Measurements from ENCODE around the gene PXDN. TPM values are rescaled to one million over a fixed set of nuclear protein-coding genes. Genes with fewer than 3 reads are reported as not detected.
A peak's percentile ranks its signal among the peaks of the same experiment; 100 is the strongest.

The PXDN gene
- total RNA-seq, 4 donors from 2014 or later: 9.0 to 46.2 (median 18.5) TPM

GRCh38 chr2:1678609-1679008 is 65.7 kb downstream of the PXDN start:
- Histone ChIP-seq H3K4me1 (peaks cover 0 to 5% (median 5%) of the 10 kb centered on the region in 4 donors), H3K27me3 (no peaks in the 10 kb centered on the region), H3K27ac (no peak overlapping the region), H3K4me3 (no peak overlapping the region), H3K9me3 (no peaks in the 10 kb centered on the region), H3K36me3 (no peaks in the 10 kb centered on the region)
- intact Hi-C loops (cut with DNase I; ENCODE audit: low total_unique reads) (loop anchor here (10.0 kb wide), 1 partner anchor 146 kb away; no protein-coding TSS in a partner anchor), in situ Hi-C loops (cut with MboI; ENCODE audit: low pct_ligation_motif_present in 1 of 4, low pct_unique_long_range_greater_than_20kb in 1 of 4, low sequenced_read_pairs in 3 of 4) (no loop called here)
- TF ChIP-seq POLR2AphosphoS5 (IDR thresholded peaks at IDR 0.05) (no peak), POLR2A (IDR thresholded peaks at IDR 0.05) (no peak), EP300 (IDR thresholded peaks at IDR 0.05; ENCODE audit: low read depth) (no peak), CTCF (IDR thresholded peaks at IDR 0.05) (no peak)
- no peak for DNase-seq
- 88 to 100% methylated on average over 1 to 14 of the region's 14 CpGs for WGBS, 2 donors (ENCODE audit: low coverage in 1 of 2)

- intact Hi-C loops (cut with DNase I; ENCODE audit: low total_unique reads): loop anchor here (10.0 kb wide), 1 partner anchor 147 kb away; no protein-coding TSS in a partner anchor
- no peak overlapping the region for H3K4me3 ChIP-seq
- in situ Hi-C loops (cut with MboI; ENCODE audit: low pct_ligation_motif_present in 1 of 4, low pct_unique_long_range_greater_than_20kb in 1 of 4, low sequenced_read_pairs in 3 of 4): no loop called here
- H3K27ac ChIP-seq: peak overlapping the region in 3 of 4 donors; percentile 16 to 86 (median 71)
- peaks cover 0 to 5% (median 5%) of the 10 kb centered on the region in 4 donors for H3K4me1 ChIP-seq
- no peaks in the 10 kb centered on the region for H3K9me3 ChIP-seq
- WGBS, 2 donors (ENCODE audit: low coverage in 1 of 2): 88% methylated on average over 12 of the region's 12 CpGs; no CpG with 5 or more reads in 1 of the 2 donors
- TF ChIP-seq POLR2AphosphoS5 (IDR thresholded peaks at IDR 0.05) (no peak), CTCF (IDR thresholded peaks at IDR 0.05) (no peak), POLR2A (IDR thresholded peaks at IDR 0.05) (no peak), EP300 (IDR thresholded peaks at IDR 0.05; ENCODE audit: low read depth) (no peak)
- DNase-seq: no peak
- no peaks in the 10 kb centered on the region for H3K27me3 ChIP-seq
- no peaks in the 10 kb centered on the region for H3K36me3 ChIP-seq
Measured at GRCh38 chr2:1677821-1678165, 66.5 kb downstream of the PXDN start.

- in situ Hi-C loops (cut with MboI; ENCODE audit: low pct_ligation_motif_present in 1 of 4, low pct_unique_long_range_greater_than_20kb in 1 of 4, low sequenced_read_pairs in 3 of 4) (no loop called here), intact Hi-C loops (cut with DNase I; ENCODE audit: low total_unique reads) (loop anchor here (10.0 kb wide), 1 partner anchor 148 kb away; no protein-coding TSS in a partner anchor)
- H3K9me3 ChIP-seq: no peaks in the 10 kb centered on the region
- no peaks in the 10 kb centered on the region for H3K36me3 ChIP-seq
- H3K27me3 ChIP-seq: no peaks in the 10 kb centered on the region
- no peak for TF ChIP-seq CTCF (IDR thresholded peaks at IDR 0.05)
- no peak for TF ChIP-seq EP300 (IDR thresholded peaks at IDR 0.05; ENCODE audit: low read depth)
- no peak for TF ChIP-seq POLR2AphosphoS5 (IDR thresholded peaks at IDR 0.05)
- TF ChIP-seq POLR2A (IDR thresholded peaks at IDR 0.05): no peak
- peaks cover 0 to 5% (median 5%) of the 10 kb centered on the region in 4 donors for H3K4me1 ChIP-seq
- no peak overlapping the region for H3K4me3 ChIP-seq
- DNase-seq: no peak
- H3K27ac ChIP-seq: peak overlapping the region in 3 of 4 donors; percentile 71 to 86 (median 78)
- WGBS, 2 donors (ENCODE audit: low coverage in 1 of 2): 83 to 100% methylated on average over 2 to 33 of the region's 33 CpGs
Measured at GRCh38 chr2:1676913-1677820, 67.1 kb downstream of the PXDN start.

- in situ Hi-C loops (cut with MboI; ENCODE audit: low pct_ligation_motif_present in 1 of 4, low pct_unique_long_range_greater_than_20kb in 1 of 4, low sequenced_read_pairs in 3 of 4) (no loop called here), intact Hi-C loops (cut with DNase I; ENCODE audit: low total_unique reads) (loop anchor here (10.0 kb wide), 1 partner anchor 148 kb away; no protein-coding TSS in a partner anchor)
- Histone ChIP-seq H3K27ac (peak overlapping the region; percentile 46 to 86 (median 74)), H3K27me3 (no peaks in the 10 kb centered on the region), H3K36me3 (no peaks in the 10 kb centered on the region), H3K9me3 (no peaks in the 10 kb centered on the region), H3K4me3 (no peak overlapping the region), H3K4me1 (peaks cover 0 to 5% (median 5%) of the 10 kb centered on the region in 4 donors)
- no peak for TF ChIP-seq POLR2AphosphoS5 (IDR thresholded peaks at IDR 0.05)
- TF ChIP-seq EP300 (IDR thresholded peaks at IDR 0.05; ENCODE audit: low read depth): no peak
- TF ChIP-seq CTCF (IDR thresholded peaks at IDR 0.05): no peak
- no peak for TF ChIP-seq POLR2A (IDR thresholded peaks at IDR 0.05)
- WGBS, 2 donors (ENCODE audit: low coverage in 1 of 2): 76% methylated on average over 22 of the region's 26 CpGs; no CpG with 5 or more reads in 1 of the 2 donors
- no peak for DNase-seq
Measured at GRCh38 chr2:1676091-1676912, 68.0 kb downstream of the PXDN start.
